GM12878 (cell line): ENCODE data around the gene ZSCAN22. TPM values are rescaled to one million over a fixed set of nuclear protein-coding genes. Genes with fewer than 3 reads are reported as not detected.

Source experiments
- ATAC-seq: fragments of 200-7000 bp; cut with Tn5 transposase; 3 replicates; pipeline ENCODE4 v1.9.1; 2020; ENCODE audit warnings: mild to moderate bottlenecking, moderate library complexity
- BruUV-seq: library from RNA; stranded (reverse); fragments of 400-500 nt; replicated peaks from 2 replicates; lab custom pipeline; 2021; lab: Mats Ljungman, UMichigan
- CTCF ChIA-PET: fragments of 300-600 bp; sonication (Branson Sonifier 250); formaldehyde crosslinking; extraction: SDS; loops from one replicate; lab custom pipeline; 2021; ENCODE audit warnings: inconsistent platforms; lab: Yijun Ruan, JAX
- POLR2A ChIA-PET: fragments of 350-600 bp; formaldehyde crosslinking; extraction: SDS; loops from one replicate; lab custom pipeline; 2021; ENCODE audit warnings: inconsistent platforms; lab: Charles Lee
- RAD21 ChIA-PET: fragments of 300-600 bp; sonication (Branson Sonifier 250); formaldehyde crosslinking; loops from one replicate; lab custom pipeline; 2023; ENCODE audit warnings: antibody characterized with exemption; ENCODE audit not compliant: unreplicated experiment; lab: Charles Lee
- SMC1A ChIA-PET: fragments of 300-600 bp; sonication (Branson Sonifier 250); formaldehyde crosslinking; loops from one replicate; lab custom pipeline; 2023; ENCODE audit not compliant: unreplicated experiment, uncharacterized antibody; lab: Charles Lee
- DNase-seq: peaks from one replicate; pipeline ENCODE4 v3.0.0-alpha.2; 2011; ENCODE audit warnings: low read depth, low spot score
- FAIRE-seq: peaks from 3 replicates; lab custom pipeline; 2011; peaks lifted over from hg19 to GRCh38; lab: Jason Lieb, UNC
- H2AFZ ChIP-seq: 2 replicates; pipeline ENCODE4 v1.6.0; 2011; ENCODE audit warnings: low read depth, low read length, control low read depth; ENCODE audit not compliant: control insufficient read depth
- H3K27ac ChIP-seq: 2 replicates; pipeline ENCODE4 v1.5.1; 2011; ENCODE audit warnings: control low read depth; ENCODE audit not compliant: control insufficient read depth, insufficient read depth
- H3K27me3 ChIP-seq, 2 experiments: replicated peaks in 1 of 2; 2 replicates each; pipeline versions ENCODE4 v1.6.0 to v1.6.1; 2011; ENCODE audit warnings: low read length in 1 of 2; ENCODE audit not compliant: control insufficient read depth in 2 of 2, insufficient read depth in 2 of 2
- H3K36me3 ChIP-seq, 2 experiments: 2 replicates each; pipeline ENCODE4 v1.5.1; 2011; ENCODE audit warnings: low read length in 1 of 2; ENCODE audit not compliant: control insufficient read depth in 2 of 2, insufficient read depth in 2 of 2
- H3K4me1 ChIP-seq: 2 replicates; pipeline ENCODE4 v1.6.1; 2011; ENCODE audit warnings: mild to moderate bottlenecking, low read length, moderate library complexity, mixed read lengths; ENCODE audit not compliant: control insufficient read depth, insufficient read depth
- H3K4me2 ChIP-seq: 2 replicates; pipeline ENCODE4 v1.6.0; 2011; ENCODE audit warnings: control low read depth; ENCODE audit not compliant: control insufficient read depth, insufficient read depth
- H3K4me3 ChIP-seq: fragments of 200-600 bp; sonication (generic); 2 replicates; pipeline ENCODE4 v1.5.1; 2016
- H3K79me2 ChIP-seq: 2 replicates; pipeline ENCODE4 v1.6.0; 2011; ENCODE audit warnings: low read length; ENCODE audit not compliant: control insufficient read depth, insufficient read depth
- H3K9ac ChIP-seq: 2 replicates; pipeline ENCODE4 v1.8.0; 2011; ENCODE audit warnings: low read length, control low read depth, mixed read lengths; ENCODE audit not compliant: control insufficient read depth, insufficient read depth
- H3K9me3 ChIP-seq: replicated peaks from 3 replicates; pipeline ENCODE4 v1.5.1; 2011; ENCODE audit warnings: mild to moderate bottlenecking, low read length; ENCODE audit not compliant: control insufficient read depth, insufficient read depth
- H4K20me1 ChIP-seq: 2 replicates; pipeline ENCODE4 v1.6.0; 2011; ENCODE audit not compliant: control insufficient read depth, insufficient read depth
- BMI1 ChIP-seq: fragments of 450-650 bp; IDR thresholded peaks from 2 replicates; pipeline ENCODE4 v1.6.1; 2016; ENCODE audit warnings: mild to moderate bottlenecking, moderate library complexity, borderline replicate concordance
- BRCA1 ChIP-seq: IDR thresholded peaks from 2 replicates; pipeline ENCODE4 v1.6.1; 2011; ENCODE audit warnings: low read depth, low read length, improper control_type of control experiment
- HSF1 ChIP-seq: fragments of 150-350 bp; IDR thresholded peaks from 2 replicates; pipeline ENCODE4 v1.6.1; 2014; ENCODE audit warnings: mild to moderate bottlenecking, low read depth, low read length
- MTA2 ChIP-seq: fragments of 450-650 bp; IDR thresholded peaks from 2 replicates; pipeline ENCODE4 v1.6.1; 2016; ENCODE audit warnings: low read depth, mild to moderate bottlenecking, moderate library complexity
- NRF1 ChIP-seq: conservative IDR thresholded peaks from 2 replicates; pipeline ENCODE4 v1.6.1; 2011; ENCODE audit warnings: mild to moderate bottlenecking, low read depth, low read length, improper control_type of control experiment
- SMAD1 ChIP-seq: fragments of 450-650 bp; IDR thresholded peaks from 2 replicates; pipeline ENCODE4 v1.6.1; 2018; ENCODE audit warnings: mild to moderate bottlenecking, low read depth; ENCODE audit not compliant: partially characterized antibody
- SP1 ChIP-seq: IDR thresholded peaks from one replicate; pipeline ENCODE4 v1.6.1; 2011; ENCODE audit warnings: low read depth, low read length
- SREBF2 ChIP-seq: IDR thresholded peaks from 2 replicates; pipeline ENCODE4 v1.6.1; 2012; ENCODE audit warnings: mild to moderate bottlenecking, low read length
- ZNF207 ChIP-seq: fragments of 450-650 bp; IDR thresholded peaks from 2 replicates; pipeline ENCODE4 v1.6.1; 2014; ENCODE audit warnings: antibody characterized with exemption, mild to moderate bottlenecking, borderline replicate concordance
- WGBS: methylation state at CpG from one replicate; pipeline ENCODE4 v1.1.6; 2016; ENCODE audit warnings: low lambda C conversion rate; ENCODE audit not compliant: insufficient replicate concordance, insufficient coverage; ENCODE audit errors: missing lambda C conversion rate; 5-methylcytosine and 5-hydroxymethylcytosine counted together
- in situ Hi-C: fragments of 300-500 bp; cut with MboI; formaldehyde crosslinking; loops from 9 replicates; pipeline ENCODE4 v1.14.3; 2018; ENCODE audit warnings: mixed read lengths
- intact Hi-C: fragments of 100-400 bp; cut with micrococcal nuclease; formaldehyde crosslinking; loops from one replicate; pipeline ENCODE4 v1.14.2; 2022; ENCODE audit not compliant: unreplicated experiment
- polyA plus RNA-seq, 11 experiments: library from polyadenylated mRNA; depleted of rRNA in 4 of 11; unstranded in 6 of 11; stranded (reverse) in 5 of 11; fragments of >200 nt; fragmentation: Nextera tagmentation in 4 of 11; fragmentation: Illumina TruSeq in 1 of 11; extraction: Ambion mirVana in 4 of 11; extraction: Trizol in 1 of 11; gene quantifications; 1 replicate in 1 of 11; 2 replicates in 10 of 11; pipeline versions ENCODE4 v1.2.1 to v1.2.3, GENCODE V29; 2011 to 2016; ENCODE audit warnings: inconsistent platforms in 2 of 11, missing spikeins in 2 of 11, low read depth in 1 of 11
- total RNA-seq, 4 experiments: library from RNA; depleted of rRNA in 3 of 4; stranded (reverse); fragments of >200 nt in 3 of 4; fragmentation: Illumina TruSeq in 1 of 4; extraction: Trizol in 1 of 4; gene quantifications; 2 replicates each; pipeline versions ENCODE4 v1.2.1 to v1.2.3, GENCODE V29; 2013 to 2021
- TF ChIP-seq, protein P1 (sequence below): fragments of 450-650 bp; IDR thresholded peaks from 2 replicates; pipeline ENCODE4 v1.6.1; 2017; ENCODE audit warnings: mild to moderate bottlenecking

The ZSCAN22 gene
- total and polyA plus RNA-seq, 10 of the 15 experiments (the other 5 are each of a cell fraction or from before 2014, with no cell fraction given): 0.49 to 3.9 (median 2.6) TPM

DNA sequence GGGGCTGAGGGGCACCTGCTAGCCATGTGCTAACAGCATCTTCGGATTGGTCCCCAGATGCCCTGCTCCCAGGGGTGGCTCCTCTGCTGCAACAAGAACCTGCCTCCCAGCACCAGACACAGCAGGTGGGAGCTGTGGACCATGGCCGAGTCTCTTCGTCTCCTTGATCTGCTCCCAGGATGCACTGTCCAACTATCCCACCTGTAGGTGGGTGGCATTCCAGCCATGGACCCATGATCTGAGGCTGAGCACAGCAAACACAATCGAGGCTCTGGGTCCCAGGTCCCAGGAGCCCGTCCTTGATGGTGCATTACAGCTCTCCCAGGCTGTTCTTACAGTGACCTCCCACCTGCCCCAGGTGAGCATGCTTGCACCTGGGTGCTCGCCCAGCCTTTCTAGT lies 52.5 kb downstream of the ZSCAN22 start:
- in situ Hi-C loops (no loop called here), intact Hi-C loops (no loop called here)
- H3K4me2 ChIP-seq: peak overlapping the region; percentile 99
- peak overlapping the region; percentile 67; the same call in 1 of the 2 replicates for H3K4me3 ChIP-seq
- peaks cover 13% of the 10 kb centered on the region for H3K4me1 ChIP-seq
- 59% methylated on average over 6 of the region's 6 CpGs for WGBS
- no peak for DNase-seq
- H4K20me1 ChIP-seq: no peaks in the 10 kb centered on the region
- H2AFZ ChIP-seq: no peak overlapping the region
- ChIA-PET CTCF (interaction anchor here (0.9 to 1.5 kb wide), 2 partner anchors 16 to 141 kb away, joined by 3 to 8 read pairs; partner anchors contain the start of genes ZBTB45 and ZNF497), POLR2A (interaction anchor here (0.5 to 2.2 kb wide), 5 partner anchors 15 to 536 kb away, joined by 3 to 5 read pairs (median 3); partner anchors contain the start of gene ZNF497), RAD21 (interaction anchor here (1.7 kb wide), 1 partner anchor 16 kb away, joined by 5 read pairs; no protein-coding TSS in a partner anchor)
- BruUV-seq: no TSS peak
- no peaks in the 10 kb centered on the region for H3K27me3 ChIP-seq
- H3K9ac ChIP-seq: no peak overlapping the region
- H3K27ac ChIP-seq: no peak overlapping the region
- no peak for TF ChIP-seq SREBF2
- no peak for TF ChIP-seq SMAD1
- no peak for TF ChIP-seq ZNF207
- no peak for TF ChIP-seq MTA2
- no peak for TF ChIP-seq HSF1
- no peak for TF ChIP-seq BRCA1
- TF ChIP-seq, protein P1, sequence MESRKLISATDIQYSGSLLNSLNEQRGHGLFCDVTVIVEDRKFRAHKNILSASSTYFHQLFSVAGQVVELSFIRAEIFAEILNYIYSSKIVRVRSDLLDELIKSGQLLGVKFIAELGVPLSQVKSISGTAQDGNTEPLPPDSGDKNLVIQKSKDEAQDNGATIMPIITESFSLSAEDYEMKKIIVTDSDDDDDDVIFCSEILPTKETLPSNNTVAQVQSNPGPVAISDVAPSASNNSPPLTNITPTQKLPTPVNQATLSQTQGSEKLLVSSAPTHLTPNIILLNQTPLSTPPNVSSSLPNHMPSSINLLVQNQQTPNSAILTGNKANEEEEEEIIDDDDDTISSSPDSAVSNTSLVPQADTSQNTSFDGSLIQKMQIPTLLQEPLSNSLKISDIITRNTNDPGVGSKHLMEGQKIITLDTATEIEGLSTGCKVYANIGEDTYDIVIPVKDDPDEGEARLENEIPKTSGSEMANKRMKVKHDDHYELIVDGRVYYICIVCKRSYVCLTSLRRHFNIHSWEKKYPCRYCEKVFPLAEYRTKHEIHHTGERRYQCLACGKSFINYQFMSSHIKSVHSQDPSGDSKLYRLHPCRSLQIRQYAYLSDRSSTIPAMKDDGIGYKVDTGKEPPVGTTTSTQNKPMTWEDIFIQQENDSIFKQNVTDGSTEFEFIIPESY: no peak
- no peak for TF ChIP-seq BMI1
- TF ChIP-seq SP1: no peak
- no peak for TF ChIP-seq NRF1
- TF ChIP-seq, all 136 proteins: peak for 0
- Histone ChIP-seq H3K9me3 (no peaks in the 10 kb centered on the region), H3K79me2 (peaks cover 3% of the 10 kb centered on the region), H3K36me3 (no peaks in the 10 kb centered on the region)
- FAIRE-seq (no peak), ATAC-seq (no peak)
- SMC1A ChIA-PET: interaction anchor here (1.0 to 1.4 kb wide), 2 partner anchors 17 to 50 kb away, joined by 3 to 4 read pairs; partner anchors contain the start of gene ZNF497
